CD4-positive, alpha-beta T cell (primary cell): ENCODE results near the gene ADGRG1. TPM values are rescaled to one million over a fixed set of nuclear protein-coding genes. Genes with fewer than 3 reads are reported as not detected.
A peak's percentile ranks its signal among the peaks of the same experiment; 100 is the strongest.

ENCODE experiments used
- ATAC-seq: fragments of 200-7000 bp; cut with Tn5 transposase; one replicate; pipeline ENCODE4 v1.10.0; 2022; ENCODE audit warnings: mild to moderate bottlenecking; ENCODE audit not compliant: poor library complexity
- CTCF ChIA-PET: fragments of 350-600 bp; sonication (Branson Sonifier 250); formaldehyde crosslinking; loops from one replicate; lab custom pipeline; 2021; ENCODE audit warnings: antibody characterized with exemption, inconsistent platforms; lab: Charles Lee
- POLR2A ChIA-PET: fragments of 350-600 bp; sonication (Branson Sonifier 250); formaldehyde crosslinking; loops from one replicate; lab custom pipeline; 2021; ENCODE audit warnings: antibody characterized with exemption, inconsistent platforms; lab: Charles Lee
- DNase-seq, 14 experiments: peaks; one replicate each; pipeline ENCODE4 v3.0.0-alpha.2; 2013 to 2020; ENCODE audit warnings: mixed read lengths in 2 of 14
- H3K27ac ChIP-seq, 2 donors: one replicate each; pipeline versions ENCODE4 v1.5.1 to v1.7.0; 2013; ENCODE audit warnings: low read length in 2 of 2, low read depth in 1 of 2, mild to moderate bottlenecking in 1 of 2
- H3K27me3 ChIP-seq, 2 experiments: 1 replicate in 1 of 2; 2 replicates in 1 of 2; pipeline versions ENCODE4 v1.6.1 to v1.7.0; 2013; ENCODE audit warnings: low read length in 2 of 2, control low read depth in 1 of 2, mild to moderate bottlenecking in 1 of 2, moderate library complexity in 1 of 2; ENCODE audit not compliant: insufficient read depth in 2 of 2, control insufficient read depth in 1 of 2
- H3K36me3 ChIP-seq: one replicate; pipeline ENCODE4 v1.6.1; 2013; ENCODE audit warnings: low read length, control low read depth; ENCODE audit not compliant: insufficient read depth
- H3K4me1 ChIP-seq: one replicate; pipeline ENCODE4 v1.6.1; 2013; ENCODE audit warnings: low read length, control low read depth; ENCODE audit not compliant: insufficient read depth
- H3K4me3 ChIP-seq: one replicate; pipeline ENCODE4 v1.5.1; 2013; ENCODE audit warnings: mild to moderate bottlenecking, low read length, moderate library complexity
- H3K9me3 ChIP-seq, 2 experiments: 1 replicate in 1 of 2; 2 replicates in 1 of 2; pipeline versions ENCODE4 v1.6.1 to v1.7.0; 2013; ENCODE audit warnings: low read length in 2 of 2, mild to moderate bottlenecking in 2 of 2, control low read depth in 1 of 2, moderate library complexity in 1 of 2; ENCODE audit not compliant: control insufficient read depth in 1 of 2, insufficient read depth in 1 of 2
- H3K27ac Mint-ChIP-seq: one replicate; pipeline ENCODE4 v1.8.0; 2020; ENCODE audit warnings: mixed read lengths
- H3K27me3 Mint-ChIP-seq: one replicate; pipeline ENCODE4 v1.8.0; 2021; ENCODE audit warnings: mixed read lengths
- H3K36me3 Mint-ChIP-seq: one replicate; pipeline ENCODE4 v1.8.0; 2021; ENCODE audit warnings: low read depth, mixed read lengths
- H3K4me1 Mint-ChIP-seq: one replicate; pipeline ENCODE4 v1.8.0; 2021; ENCODE audit warnings: low read depth, mixed read lengths
- H3K4me3 Mint-ChIP-seq: one replicate; pipeline ENCODE4 v1.8.0; 2020; ENCODE audit warnings: mild to moderate bottlenecking, mixed read lengths
- H3K9me3 Mint-ChIP-seq: one replicate; pipeline ENCODE4 v1.8.0; 2020; ENCODE audit warnings: mixed read lengths
- CTCF ChIP-seq: fragments of 200-600 bp; IDR thresholded peaks from one replicate; pipeline ENCODE4 v1.8.0; 2022; ENCODE audit warnings: antibody characterized with exemption, mild to moderate bottlenecking
- intact Hi-C, 2 experiments: fragments of 100-400 bp; cut with DNase I in 1 of 2; cut with micrococcal nuclease in 1 of 2; formaldehyde crosslinking; loops; one replicate each; pipeline versions ENCODE4 v1.15.1 to v1.9.0; 2023 to 2025; cut with DNase I, micrococcal nuclease
- total RNA-seq, 174 experiments: library from RNA in 2 of 174; stranded (reverse) in 2 of 174; gene quantifications; one replicate each; pipeline ENCODE4 v1.2.3 and lab custom pipeline; 2021 to 2026

Gene ADGRG1
- total RNA-seq, 2 experiments from 2014 or later, result 1.8 to 2.3 TPM

- Histone ChIP-seq H3K27ac (no peak overlapping the region), H3K4me1 (peaks cover 6% of the 10 kb centered on the region), H3K4me3 (no peak overlapping the region), H3K27me3 (peaks cover 0 to 6% of the 10 kb centered on the region in 2 experiments), H3K9me3 (no peaks in the 10 kb centered on the region), H3K36me3 (no peaks in the 10 kb centered on the region)
- no peak for TF ChIP-seq CTCF
- DNase-seq, result peak in 5 of 14 experiments; percentile 10 to 59 (median 43)
- intact Hi-C loops, result no loop called here
- peak; percentile 73 for ATAC-seq
- Mint-ChIP-seq H3K4me1 (peaks cover 4% of the 10 kb centered on the region), H3K36me3 (no peaks in the 10 kb centered on the region), H3K4me3 (no peak overlapping the region), H3K9me3 (no peaks in the 10 kb centered on the region), H3K27me3 (peaks cover 6% of the 10 kb centered on the region), H3K27ac (no peak overlapping the region)
- POLR2A ChIA-PET, result no interaction called here
- CTCF ChIA-PET, result interaction anchor here (0.6 to 1.2 kb wide), 2 partner anchors 11 to 63 kb away, joined by 3 read pairs; no protein-coding TSS in a partner anchor
Observed at GRCh38 chr16:57639172-57639887, 10.9 kb downstream of the ADGRG1 start.

DNA sequence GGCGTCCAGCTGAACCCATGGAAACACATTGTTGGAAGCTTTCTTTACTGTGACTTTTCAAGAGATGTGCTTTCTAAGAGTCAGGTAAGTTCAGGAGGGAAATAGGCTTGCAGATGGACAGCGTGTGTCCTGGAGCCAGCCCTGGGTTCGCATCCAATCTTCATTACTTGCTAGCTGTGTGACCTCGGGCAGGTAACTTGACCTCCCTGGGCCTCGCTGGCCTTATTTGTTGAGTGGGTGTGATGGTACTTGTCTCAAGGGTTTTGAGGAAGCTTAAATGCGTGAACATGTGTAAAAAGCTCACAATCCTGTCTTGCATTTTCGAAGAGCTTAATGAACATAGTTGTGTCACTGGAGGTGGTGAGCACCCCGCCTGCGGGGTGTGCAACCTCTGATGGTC is 11.8 kb downstream of the ADGRG1 start:
- no peak overlapping the region for H3K27ac Mint-ChIP-seq
- Histone ChIP-seq H3K36me3 (no peaks in the 10 kb centered on the region), H3K9me3 (no peaks in the 10 kb centered on the region), H3K27me3 (peaks cover 0 to 6% of the 10 kb centered on the region in 2 experiments), H3K4me1 (peaks cover 7% of the 10 kb centered on the region), H3K4me3 (no peak overlapping the region), H3K27ac (no peak overlapping the region)
- TF ChIP-seq CTCF, result no peak
- H3K36me3 Mint-ChIP-seq, result no peaks in the 10 kb centered on the region
- H3K9me3 Mint-ChIP-seq, result no peaks in the 10 kb centered on the region
- ATAC-seq (no peak), DNase-seq (no peak)
- ChIA-PET CTCF (no interaction called here), POLR2A (no interaction called here)
- intact Hi-C loops, result loop anchor here in 1 of 2 experiments (10.0 kb wide), 1 partner anchor 365 kb away; the partner anchor contains the start of genes USB1 and ZNF319
- H3K4me1 Mint-ChIP-seq, result peaks cover 4% of the 10 kb centered on the region
- H3K4me3 Mint-ChIP-seq, result no peak overlapping the region
- H3K27me3 Mint-ChIP-seq, result peaks cover 6% of the 10 kb centered on the region

DNA sequence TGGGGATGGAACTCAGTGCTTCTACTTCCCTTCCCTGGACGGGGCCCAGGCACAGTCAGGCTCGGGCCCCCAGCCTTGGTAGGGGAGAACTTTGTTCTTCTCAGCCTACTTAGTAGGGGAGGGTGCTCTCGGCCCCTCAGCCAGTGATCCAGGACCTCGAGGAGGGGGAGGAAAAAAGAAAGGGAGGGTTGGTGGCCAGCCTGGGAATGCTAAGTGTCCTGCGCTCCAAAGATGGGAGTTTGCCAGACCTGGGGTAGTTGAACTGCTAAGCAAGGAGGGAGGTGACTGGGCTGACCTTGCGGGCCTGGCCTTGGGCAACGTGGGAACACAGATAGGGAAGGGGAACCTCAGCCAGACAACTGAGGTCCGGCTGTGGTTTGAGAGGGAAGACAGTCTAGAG is 12.2 kb downstream of the ADGRG1 start:
- no peak for DNase-seq
- peaks cover 6% of the 10 kb centered on the region for H3K27me3 Mint-ChIP-seq
- no peak for ATAC-seq
- no peaks in the 10 kb centered on the region for H3K9me3 ChIP-seq
- CTCF ChIA-PET, result no interaction called here
- H3K4me3 ChIP-seq, result no peak overlapping the region
- H3K4me3 Mint-ChIP-seq, result no peak overlapping the region
- H3K9me3 Mint-ChIP-seq, result no peaks in the 10 kb centered on the region
- no peak overlapping the region for H3K27ac ChIP-seq
- peaks cover 7% of the 10 kb centered on the region for H3K4me1 ChIP-seq
- H3K4me1 Mint-ChIP-seq, result peaks cover 4% of the 10 kb centered on the region
- H3K27me3 ChIP-seq, result peaks cover 0 to 6% of the 10 kb centered on the region in 2 experiments
- intact Hi-C loops, result loop anchor here in 1 of 2 experiments (10.0 kb wide), 1 partner anchor 364 kb away; the partner anchor contains the start of genes USB1 and ZNF319
- POLR2A ChIA-PET, result no interaction called here
- H3K27ac Mint-ChIP-seq, result no peak overlapping the region
- H3K36me3 ChIP-seq, result no peaks in the 10 kb centered on the region
- H3K36me3 Mint-ChIP-seq, result no peaks in the 10 kb centered on the region
- no peak for TF ChIP-seq CTCF
